Karpas-422 (cell line): ENCODE results near the gene XRCC1. TPM values are rescaled to one million over a fixed set of nuclear protein-coding genes. Genes with fewer than 3 reads are reported as not detected.
A peak's percentile ranks its signal among the peaks of the same experiment; 100 is the strongest.
"Not testable (repeated sequence)": the region's sequence is repeated elsewhere in the genome, so short reads cannot be mapped to it uniquely, and the experiment has no call there.

ENCODE experiments used
- DNase-seq: peaks from one replicate; pipeline ENCODE4 v3.0.0-alpha.2; 2015
- H2AFZ ChIP-seq: fragments of 200-600 bp; sonication (generic); 2 replicates; pipeline ENCODE4 v1.6.1; 2014; ENCODE audit warnings: antibody characterized with exemption, low read length, mixed read lengths
- H3K27ac ChIP-seq: fragments of 200-600 bp; sonication (generic); 2 replicates; pipeline ENCODE4 v1.5.1; 2014; ENCODE audit warnings: mild to moderate bottlenecking, low read length, moderate library complexity
- H3K27me3 ChIP-seq: fragments of 200-600 bp; sonication (generic); 2 replicates; pipeline ENCODE4 v1.6.1; 2014; ENCODE audit warnings: low read length, mixed read lengths
- H3K36me3 ChIP-seq: fragments of 200-600 bp; sonication (generic); 2 replicates; pipeline ENCODE4 v1.6.1; 2014; ENCODE audit warnings: low read length, mixed read lengths; ENCODE audit not compliant: insufficient read depth
- H3K4me1 ChIP-seq: fragments of 200-600 bp; sonication (generic); 2 replicates; pipeline ENCODE4 v1.6.1; 2014; ENCODE audit warnings: mild to moderate bottlenecking, low read length, mixed read lengths
- H3K4me2 ChIP-seq: fragments of 200-600 bp; sonication (generic); 2 replicates; pipeline ENCODE4 v1.6.1; 2014; ENCODE audit warnings: low read length, low read depth, mild to moderate bottlenecking; ENCODE audit not compliant: poor library complexity, severe bottlenecking
- H3K4me3 ChIP-seq: fragments of 200-600 bp; sonication (generic); 2 replicates; pipeline ENCODE4 v1.5.1; 2014; ENCODE audit warnings: mild to moderate bottlenecking, antibody characterized with exemption, low read length, mixed read lengths
- H3K79me2 ChIP-seq: fragments of 200-600 bp; sonication (generic); 2 replicates; pipeline ENCODE4 v1.6.1; 2014; ENCODE audit warnings: mild to moderate bottlenecking, low read length, mixed read lengths
- H3K9ac ChIP-seq: fragments of 200-600 bp; sonication (generic); 2 replicates; pipeline ENCODE4 v1.6.0; 2014; ENCODE audit warnings: low read length
- H3K9me2 ChIP-seq: fragments of 200-600 bp; sonication (generic), shearing (Covaris generic); replicated peaks from 2 replicates; pipeline ENCODE4 v1.6.0; 2014; ENCODE audit warnings: mild to moderate bottlenecking, low read length, moderate library complexity; ENCODE audit not compliant: insufficient read depth
- H3K9me3 ChIP-seq: fragments of 300-700, 200-600 bp; sonication (generic); 2 replicates; pipeline ENCODE4 v1.6.1; 2014; ENCODE audit warnings: low read length, mixed read lengths
- H4K20me1 ChIP-seq: fragments of 200-600 bp; sonication (generic); 2 replicates; pipeline ENCODE4 v1.6.1; 2014; ENCODE audit warnings: mild to moderate bottlenecking, antibody characterized with exemption, low read length, low read depth; ENCODE audit not compliant: insufficient read depth
- total RNA-seq: library from RNA; depleted of rRNA; stranded (reverse); fragments of >200 nt; shearing (Covaris generic); gene quantifications from 2 replicates; pipeline ENCODE4 v1.2.3, GENCODE V29; 2014; ENCODE audit warnings: low replicate concordance

XRCC1 gene
- total RNA-seq, 1 experiment from 2014 or later = 40.6 TPM

GRCh38 chr19:43606569-43607229 lies 31.4 kb upstream of the XRCC1 start:
- Histone ChIP-seq H3K36me3 (peaks cover 4% of the 10 kb centered on the region; the same call in 1 of the 2 replicates), H3K27me3 (no peaks in the 10 kb centered on the region), H3K4me1 (peaks cover 28% of the 10 kb centered on the region), H2AFZ (no peak overlapping the region), H3K9me2 (no peaks in the 10 kb centered on the region), H4K20me1 (peaks cover 4% of the 10 kb centered on the region; the same call in 1 of the 2 replicates), H3K9me3 (no peaks in the 10 kb centered on the region), H3K4me3 (no peak overlapping the region), H3K9ac (no peak overlapping the region), H3K4me2 (peak overlapping the region; percentile 7), H3K79me2 (peaks cover 37% of the 10 kb centered on the region), H3K27ac (no peak overlapping the region)
- DNase-seq = no peak

DNA sequence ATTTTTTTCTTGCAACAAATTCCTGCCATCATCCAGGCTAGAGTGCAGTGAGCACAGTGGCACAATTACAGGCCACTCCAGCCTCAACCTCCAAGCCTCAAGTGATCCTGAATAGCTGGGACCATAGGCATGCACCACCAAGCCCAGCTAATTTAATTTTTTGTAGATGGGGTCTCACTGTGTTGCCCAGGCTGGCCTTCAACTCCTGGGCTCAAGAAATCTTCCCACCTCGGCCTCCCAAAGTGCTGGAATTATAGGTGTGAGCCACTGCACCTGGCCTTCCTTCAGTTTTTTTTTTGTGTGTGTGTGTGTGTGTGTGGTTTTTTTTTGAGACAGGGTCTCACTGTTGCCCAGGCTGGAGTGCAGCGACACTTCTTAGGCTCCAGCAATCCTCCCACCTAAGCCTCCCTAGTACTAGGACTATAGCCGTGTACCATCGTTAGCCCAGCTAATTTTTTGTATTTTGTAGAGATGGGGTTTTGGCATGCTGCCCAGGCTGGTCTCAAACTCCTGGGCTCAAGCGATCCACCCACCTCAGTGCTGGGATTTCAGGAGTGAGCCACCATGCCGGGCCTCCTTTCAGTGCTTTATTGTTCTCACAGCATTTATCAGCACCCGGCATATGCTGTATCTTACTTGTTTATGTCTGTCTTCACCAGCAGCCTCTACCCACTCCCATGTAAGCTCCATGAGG lies 30.7 kb upstream of the XRCC1 start:
- no peaks in the 10 kb centered on the region for H3K27me3 ChIP-seq
- H3K36me3 ChIP-seq = peaks cover 4% of the 10 kb centered on the region; the same call in 1 of the 2 replicates
- H2AFZ ChIP-seq = no peak overlapping the region
- DNase-seq = no peak
- peak overlapping the region; percentile 7 for H3K4me2 ChIP-seq
- H3K79me2 ChIP-seq = peaks cover 31% of the 10 kb centered on the region
- no peak overlapping the region for H3K9ac ChIP-seq
- H3K9me3 ChIP-seq = no peaks in the 10 kb centered on the region
- no peak overlapping the region for H3K27ac ChIP-seq
- no peak overlapping the region for H3K4me3 ChIP-seq
- no peaks in the 10 kb centered on the region for H3K9me2 ChIP-seq
- H4K20me1 ChIP-seq = peaks cover 2% of the 10 kb centered on the region; the same call in 1 of the 2 replicates
- peaks cover 28% of the 10 kb centered on the region for H3K4me1 ChIP-seq

DNA sequence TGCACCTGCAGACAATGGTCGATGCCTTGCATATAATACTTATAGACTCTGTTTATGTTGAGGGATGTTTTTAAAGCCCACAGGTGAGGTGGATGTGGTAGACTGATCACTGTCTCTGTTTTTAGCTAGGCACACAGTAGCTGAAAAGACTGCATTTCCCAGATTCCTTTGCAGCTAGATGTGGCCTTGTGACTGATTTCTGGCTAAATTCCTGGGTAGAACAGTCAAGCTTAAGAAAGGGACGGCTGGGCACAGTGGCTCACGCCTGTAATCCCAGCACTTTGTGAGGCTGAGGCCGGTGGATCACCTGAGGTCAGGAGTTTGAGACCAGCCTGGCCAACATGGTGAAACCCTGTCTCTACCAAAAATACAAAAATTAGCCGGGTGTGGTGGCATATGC lies 25.0 kb upstream of the XRCC1 start:
- peaks cover 32% of the 10 kb centered on the region for H3K4me1 ChIP-seq

GRCh38 chr19:43599635-43600295 lies 24.4 kb upstream of the XRCC1 start:
- H4K20me1 ChIP-seq = no peaks in the 10 kb centered on the region; the same call in 1 of the 2 replicates
- no peak overlapping the region for H2AFZ ChIP-seq
- peaks cover 11% of the 10 kb centered on the region; the same call in 1 of the 2 replicates for H3K36me3 ChIP-seq
- no peak overlapping the region for H3K4me3 ChIP-seq
- peaks cover 56% of the 10 kb centered on the region for H3K79me2 ChIP-seq
- no peaks in the 10 kb centered on the region for H3K9me2 ChIP-seq
- no peak for DNase-seq
- H3K27ac ChIP-seq = no peak overlapping the region
- H3K9ac ChIP-seq = no peak overlapping the region
- no peaks in the 10 kb centered on the region for H3K27me3 ChIP-seq
- H3K4me2 ChIP-seq = no peak overlapping the region
- no peaks in the 10 kb centered on the region for H3K9me3 ChIP-seq
- H3K4me1 ChIP-seq = peaks cover 32% of the 10 kb centered on the region

More for the DNA sequence above, 25.0 kb upstream of the XRCC1 start:
- DNase-seq, H3K9me2 ChIP-seq, H3K4me2 ChIP-seq, H3K27me3 ChIP-seq, H3K27ac ChIP-seq, H3K9me3 ChIP-seq, H3K4me3 ChIP-seq, H3K9ac ChIP-seq, H4K20me1 ChIP-seq, H2AFZ ChIP-seq: not testable (repeated sequence)
- peaks cover 53% of the 10 kb centered on the region for H3K79me2 ChIP-seq
- H3K36me3 ChIP-seq = peaks cover 11% of the 10 kb centered on the region; the same call in 1 of the 2 replicates

DNA sequence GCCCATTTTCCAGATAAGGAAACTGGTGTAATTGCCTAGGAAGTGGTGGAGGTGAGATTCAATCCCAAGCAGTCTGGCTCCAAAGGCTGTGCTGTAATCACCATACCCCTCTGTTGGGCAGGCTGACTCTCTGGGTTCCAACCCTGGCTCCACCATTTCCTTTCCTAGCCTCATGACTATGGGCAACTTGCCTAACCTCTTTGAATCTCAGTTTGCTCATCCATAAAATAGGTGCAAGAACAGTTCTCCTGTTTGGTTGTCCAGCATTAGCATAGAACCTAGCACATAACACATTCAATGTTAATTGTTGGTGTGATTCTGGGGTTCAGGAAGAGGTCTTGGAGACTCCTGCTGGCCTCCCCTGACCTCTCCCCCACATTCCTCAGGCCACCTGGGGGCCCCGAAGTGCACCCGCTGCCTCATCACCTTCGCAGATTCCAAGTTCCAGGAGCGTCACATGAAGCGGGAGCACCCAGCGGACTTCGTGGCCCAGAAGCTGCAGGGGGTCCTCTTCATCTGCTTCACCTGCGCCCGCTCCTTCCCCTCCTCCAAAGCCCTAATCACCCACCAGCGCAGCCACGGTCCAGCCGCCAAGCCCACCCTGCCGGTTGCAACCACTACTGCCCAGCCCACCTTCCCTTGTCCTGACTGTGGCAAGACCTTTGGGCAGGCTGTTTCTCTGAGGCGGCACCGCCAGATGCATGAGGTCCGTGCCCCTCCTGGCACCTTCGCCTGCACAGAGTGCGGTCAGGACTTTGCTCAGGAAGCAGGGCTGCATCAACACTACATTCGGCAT lies 23.3 kb upstream of the XRCC1 start:
- Histone ChIP-seq H3K4me1 (peaks cover 28% of the 10 kb centered on the region), H3K9me2 (no peaks in the 10 kb centered on the region), H2AFZ (no peak overlapping the region), H3K27ac (no peak overlapping the region), H3K9me3 (no peaks in the 10 kb centered on the region), H3K9ac (peak overlapping the region; percentile 81), H3K27me3 (no peaks in the 10 kb centered on the region), H3K4me2 (peak overlapping the region; percentile 73), H3K79me2 (peaks cover 64% of the 10 kb centered on the region), H4K20me1 (no peaks in the 10 kb centered on the region; the same call in 1 of the 2 replicates), H3K36me3 (peaks cover 14% of the 10 kb centered on the region; the same call in 1 of the 2 replicates), H3K4me3 (peak overlapping the region; percentile 77; the same call in 1 of the 2 replicates)
- no peak for DNase-seq

- Histone ChIP-seq H3K9me2 (no peaks in the 10 kb centered on the region), H3K4me3 (peak overlapping the region; percentile 77), H3K27me3 (no peaks in the 10 kb centered on the region), H3K4me1 (peaks cover 25% of the 10 kb centered on the region), H3K27ac (peak overlapping the region; percentile 17; the same call in 1 of the 2 replicates), H3K4me2 (peak overlapping the region; percentile 73), H3K9me3 (no peaks in the 10 kb centered on the region), H3K9ac (peak overlapping the region; percentile 81), H3K79me2 (peaks cover 66% of the 10 kb centered on the region), H3K36me3 (peaks cover 11% of the 10 kb centered on the region; the same call in 1 of the 2 replicates), H2AFZ (no peak overlapping the region), H4K20me1 (no peaks in the 10 kb centered on the region; the same call in 1 of the 2 replicates)
- no peak for DNase-seq
Measured at GRCh38 chr19:43597876-43598275, 22.5 kb upstream of the XRCC1 start.

DNA sequence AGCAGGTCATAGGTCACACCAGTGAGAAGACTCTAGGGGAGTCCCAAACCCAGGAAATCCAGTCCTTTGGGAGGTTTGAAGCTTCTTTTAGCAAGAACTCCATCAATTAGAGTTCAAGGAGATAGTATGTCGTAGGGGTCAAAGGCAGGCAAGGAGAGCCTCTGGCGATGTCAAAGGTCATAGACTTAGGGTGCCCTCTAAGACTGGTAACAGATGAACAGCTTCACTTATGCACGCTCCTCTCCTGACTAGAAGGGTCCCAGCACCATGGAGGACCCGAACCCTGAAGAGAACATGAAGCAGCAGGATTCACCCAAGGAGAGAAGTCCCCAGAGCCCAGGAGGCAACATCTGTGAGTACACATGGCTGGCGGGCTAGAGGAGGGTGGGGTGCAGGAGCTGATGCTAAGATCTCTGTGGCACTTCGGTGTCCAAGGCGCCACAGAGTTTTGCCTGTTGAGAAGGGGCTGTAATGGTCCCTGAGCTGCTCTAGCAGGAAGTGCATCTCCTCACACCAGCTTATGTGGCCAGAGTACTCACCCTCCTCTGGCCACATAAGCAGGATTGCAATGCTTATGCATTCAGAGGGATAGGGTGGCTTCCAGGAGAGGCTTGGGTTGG lies 21.6 kb upstream of the XRCC1 start:
- Histone ChIP-seq H3K4me1 (peaks cover 25% of the 10 kb centered on the region), H2AFZ (no peak overlapping the region), H3K9me3 (no peaks in the 10 kb centered on the region), H3K79me2 (peaks cover 61% of the 10 kb centered on the region), H3K27me3 (no peaks in the 10 kb centered on the region), H4K20me1 (no peaks in the 10 kb centered on the region; the same call in 1 of the 2 replicates), H3K4me2 (peak overlapping the region; percentile 73), H3K9ac (peak overlapping the region; percentile 81), H3K27ac (peak overlapping the region; percentile 73; the same call in 1 of the 2 replicates), H3K36me3 (peaks cover 10% of the 10 kb centered on the region; the same call in 1 of the 2 replicates), H3K9me2 (no peaks in the 10 kb centered on the region), H3K4me3 (peak overlapping the region; percentile 77)
- DNase-seq = peak; percentile 53
